WI38 (cell line): ENCODE data around the gene ADH7.

ENCODE experiments used
- H3K4me3 ChIP-seq: 2 replicates; pipeline ENCODE4 v1.5.1; 2011; ENCODE audit warnings: low read depth, mild to moderate bottlenecking, control low read depth, low read length
- CTCF ChIP-seq: IDR thresholded peaks from 2 replicates; pipeline ENCODE4 v1.5.1; 2012; ENCODE audit warnings: low read depth, mild to moderate bottlenecking, control low read depth, low read length

The ADH7 gene

GRCh38 chr4:99405433-99406115 is 29.6 kb downstream of the ADH7 start:
- peak; percentile 84; the same call in 1 of the 2 replicates for TF ChIP-seq CTCF
- no peak overlapping the region for H3K4me3 ChIP-seq

- no peak overlapping the region for H3K4me3 ChIP-seq
- no peak for TF ChIP-seq CTCF
Observed at GRCh38 chr4:99404595-99405287, 30.4 kb downstream of the ADH7 start.

- TF ChIP-seq CTCF, result no peak
- no peak overlapping the region for H3K4me3 ChIP-seq
Observed at GRCh38 chr4:99403380-99404184, 31.6 kb downstream of the ADH7 start.

GRCh38 chr4:99402765-99403164 is 32.4 kb downstream of the ADH7 start:
- TF ChIP-seq CTCF, result no peak
- H3K4me3 ChIP-seq, result no peak overlapping the region

- no peak overlapping the region for H3K4me3 ChIP-seq
- no peak for TF ChIP-seq CTCF
Observed at GRCh38 chr4:99400831-99401230, 34.3 kb downstream of the ADH7 start.

GRCh38 chr4:99399017-99399416 is 36.1 kb downstream of the ADH7 start:
- TF ChIP-seq CTCF, result no peak
- no peak overlapping the region for H3K4me3 ChIP-seq
